Tibial nerve (tissue), 4 donors: ENCODE data around the gene GREM1. TPM values are rescaled to one million over a fixed set of nuclear protein-coding genes. Genes with fewer than 3 reads are reported as not detected.

Experiments
- DNase-seq, 2 donors: peaks; one replicate each; pipeline ENCODE4 v3.0.0-alpha.2; 2019; ENCODE audit warnings: low spot score in 2 of 2
- H3K27ac ChIP-seq, 4 donors: fragments of 200-600 bp; sonication (generic) in 3 of 4; one replicate each; pipeline ENCODE4 v1.5.1; 2017 to 2019; ENCODE audit warnings: mild to moderate bottlenecking in 1 of 4
- H3K27me3 ChIP-seq, 2 donors: fragments of 200-600 bp; sonication (generic) in 1 of 2; one replicate each; pipeline versions ENCODE4 v1.5.1 to v1.6.0; 2017 to 2019
- H3K36me3 ChIP-seq, 3 donors: fragments of 200-600 bp; sonication (generic); one replicate each; pipeline ENCODE4 v1.5.1; 2018 to 2019
- H3K4me1 ChIP-seq, 4 donors: fragments of 200-600 bp; sonication (generic) in 3 of 4; one replicate each; pipeline ENCODE4 v1.5.1; 2017 to 2019
- H3K4me3 ChIP-seq, 4 donors: fragments of 200-600 bp; sonication (generic) in 3 of 4; one replicate each; pipeline ENCODE4 v1.5.1; 2017 to 2019; ENCODE audit warnings: mild to moderate bottlenecking in 1 of 4, moderate library complexity in 1 of 4
- H3K9me3 ChIP-seq, 4 donors: fragments of 200-600 bp; sonication (generic) in 3 of 4; one replicate each; pipeline ENCODE4 v1.5.1; 2017 to 2019
- EP300 ChIP-seq, 2 donors: sonication (generic); formaldehyde crosslinking; IDR thresholded peaks; one replicate each; pipeline ENCODE4 v1.6.1; 2017; ENCODE audit warnings: antibody characterized with exemption in 2 of 2, mild to moderate bottlenecking in 1 of 2
- POLR2A ChIP-seq, 2 donors: fragments of 450-650 bp; IDR thresholded peaks; one replicate each; pipeline ENCODE4 v1.6.1; 2017; ENCODE audit warnings: antibody characterized with exemption in 2 of 2, mild to moderate bottlenecking in 2 of 2, moderate library complexity in 2 of 2
- WGBS, 2 donors: methylation state at CpG; one replicate each; pipeline ENCODE4 v1.1.5; 2018; 5-methylcytosine and 5-hydroxymethylcytosine counted together
- total RNA-seq, 4 donors: library from RNA; depleted of rRNA; stranded (reverse); fragments of >200 nt; gene quantifications; one replicate each; pipeline ENCODE4 v1.1.0, GENCODE V29; 2016
- TF ChIP-seq, protein P1 (sequence below), 5 experiments: fragments of 200-600 bp in 3 of 5; fragments of 450-650 bp in 2 of 5; sonication (generic) in 3 of 5; IDR thresholded peaks; one replicate each; pipeline ENCODE4 v1.5.1; 2016 to 2019; ENCODE audit warnings: antibody characterized with exemption in 5 of 5, mild to moderate bottlenecking in 3 of 5, moderate library complexity in 2 of 5

The GREM1 gene
- total RNA-seq, 4 donors from 2014 or later = 0.30 TPM; not detected in 3

DNA sequence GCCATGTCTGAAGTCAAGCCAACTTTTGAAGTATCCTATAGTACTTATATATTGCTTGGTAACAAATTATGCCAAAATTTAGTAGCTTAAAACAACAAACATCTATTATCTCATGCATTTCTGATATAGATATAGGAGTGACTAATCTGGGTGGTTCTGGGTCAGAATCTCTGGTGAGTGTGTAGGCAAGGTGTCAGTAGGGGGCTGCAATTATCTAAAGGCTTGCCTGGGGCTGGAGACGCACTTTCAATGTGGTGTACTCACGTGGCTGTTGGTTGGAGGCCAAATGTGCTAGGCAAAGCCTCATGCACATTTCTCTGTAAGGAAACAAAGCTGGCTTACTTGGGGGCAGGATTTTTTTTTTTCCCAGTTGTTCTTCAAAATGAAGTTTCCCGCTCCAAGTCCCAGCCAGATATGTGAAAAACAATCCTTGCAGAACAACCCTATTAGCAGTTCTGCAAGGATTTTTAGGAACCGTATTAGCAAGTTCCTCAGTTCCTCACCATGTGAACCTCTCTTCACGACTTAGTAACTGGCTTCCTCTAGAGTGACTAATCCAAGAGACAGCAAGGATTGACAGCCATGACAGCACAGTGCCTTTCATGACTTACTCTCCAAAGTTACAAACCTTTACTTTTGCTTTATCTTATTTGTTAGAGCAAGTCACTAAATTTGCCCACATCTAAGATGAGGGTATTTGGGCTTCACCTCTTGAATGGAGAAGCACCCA is 25.8 kb downstream of the GREM1 start:
- Histone ChIP-seq H3K4me1 (no peaks in the 10 kb centered on the region), H3K4me3 (no peak overlapping the region), H3K27ac (no peak overlapping the region), H3K36me3 (no peaks in the 10 kb centered on the region), H3K27me3 (no peaks in the 10 kb centered on the region), H3K9me3 (peaks cover 0 to 19% (median 1%) of the 10 kb centered on the region in 4 donors)
- DNase-seq = no peak
- TF ChIP-seq POLR2A (IDR thresholded peaks at IDR 0.05) (no peak), EP300 (IDR thresholded peaks at IDR 0.05) (no peak)
- TF ChIP-seq, protein P1, sequence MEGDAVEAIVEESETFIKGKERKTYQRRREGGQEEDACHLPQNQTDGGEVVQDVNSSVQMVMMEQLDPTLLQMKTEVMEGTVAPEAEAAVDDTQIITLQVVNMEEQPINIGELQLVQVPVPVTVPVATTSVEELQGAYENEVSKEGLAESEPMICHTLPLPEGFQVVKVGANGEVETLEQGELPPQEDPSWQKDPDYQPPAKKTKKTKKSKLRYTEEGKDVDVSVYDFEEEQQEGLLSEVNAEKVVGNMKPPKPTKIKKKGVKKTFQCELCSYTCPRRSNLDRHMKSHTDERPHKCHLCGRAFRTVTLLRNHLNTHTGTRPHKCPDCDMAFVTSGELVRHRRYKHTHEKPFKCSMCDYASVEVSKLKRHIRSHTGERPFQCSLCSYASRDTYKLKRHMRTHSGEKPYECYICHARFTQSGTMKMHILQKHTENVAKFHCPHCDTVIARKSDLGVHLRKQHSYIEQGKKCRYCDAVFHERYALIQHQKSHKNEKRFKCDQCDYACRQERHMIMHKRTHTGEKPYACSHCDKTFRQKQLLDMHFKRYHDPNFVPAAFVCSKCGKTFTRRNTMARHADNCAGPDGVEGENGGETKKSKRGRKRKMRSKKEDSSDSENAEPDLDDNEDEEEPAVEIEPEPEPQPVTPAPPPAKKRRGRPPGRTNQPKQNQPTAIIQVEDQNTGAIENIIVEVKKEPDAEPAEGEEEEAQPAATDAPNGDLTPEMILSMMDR (IDR thresholded peaks at IDR 0.05) = no peak
- WGBS, 2 donors = 45 to 53% methylated on average over 5 of the region's 5 CpGs

DNA sequence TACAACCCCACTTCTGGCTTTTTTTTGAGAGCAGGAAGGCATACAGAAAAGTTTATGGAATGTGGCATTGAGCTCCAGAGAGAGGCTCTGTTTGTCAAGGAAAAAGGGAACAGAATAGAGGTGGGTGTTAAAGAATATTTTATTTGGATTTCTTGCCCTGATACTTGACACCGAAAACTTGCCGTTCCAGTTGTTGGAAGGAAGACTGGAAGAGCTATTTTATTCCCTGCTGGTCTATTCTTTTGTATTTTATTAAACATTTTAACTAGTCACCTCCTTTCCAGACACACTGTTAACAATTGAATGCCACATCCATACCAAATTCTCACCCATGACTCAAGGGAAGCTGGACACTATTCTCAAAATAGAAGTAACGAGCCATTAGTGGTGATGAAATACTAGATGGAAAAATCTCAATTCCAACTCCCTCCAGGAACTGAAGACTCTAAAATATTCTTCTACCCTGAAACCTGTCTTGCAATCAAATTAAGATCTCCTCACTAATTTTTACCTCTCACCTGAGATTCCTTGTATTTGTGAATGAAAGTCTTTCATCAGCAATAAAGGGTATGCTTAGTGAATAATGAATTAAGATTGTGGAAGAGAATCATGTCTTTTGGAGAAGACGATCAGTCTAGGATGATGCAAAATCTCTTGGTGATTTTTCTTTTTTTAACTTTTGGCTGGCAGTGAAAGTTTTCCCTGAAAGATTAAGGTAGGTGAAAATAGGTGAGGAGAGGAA is 28.5 kb downstream of the GREM1 start:
- Histone ChIP-seq H3K27me3 (no peaks in the 10 kb centered on the region), H3K4me3 (no peak overlapping the region), H3K4me1 (no peaks in the 10 kb centered on the region), H3K9me3 (peaks cover 0 to 5% (median 0%) of the 10 kb centered on the region in 4 donors), H3K36me3 (no peaks in the 10 kb centered on the region), H3K27ac (no peak overlapping the region)
- WGBS, 2 donors = 75 to 76% methylated on average over 4 of the region's 4 CpGs
- DNase-seq = no peak
- TF ChIP-seq POLR2A (IDR thresholded peaks at IDR 0.05) (no peak), EP300 (IDR thresholded peaks at IDR 0.05) (no peak)
- TF ChIP-seq, protein P1 (IDR thresholded peaks at IDR 0.05) = no peak

DNA sequence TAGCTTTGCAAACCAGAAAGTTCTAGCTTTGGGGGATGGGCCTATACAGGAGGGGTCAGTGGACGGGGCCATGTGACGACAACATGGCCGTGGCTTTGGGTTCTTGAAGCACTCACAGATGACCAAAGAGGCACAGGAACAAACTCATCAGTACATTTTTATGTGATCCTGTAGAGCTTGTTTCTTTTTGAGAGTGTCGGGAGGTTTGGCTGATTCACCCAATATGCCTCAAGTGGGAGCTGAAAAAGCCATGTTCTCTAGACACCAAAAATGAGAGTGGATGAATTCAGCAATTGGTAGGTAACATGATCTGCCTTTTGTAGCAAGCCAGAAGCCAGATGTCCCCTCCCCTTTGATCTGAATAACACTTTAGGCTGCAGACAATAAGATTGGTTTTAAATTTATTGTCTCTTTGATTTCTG is 30.1 kb downstream of the GREM1 start:
- TF ChIP-seq, protein P1 (IDR thresholded peaks at IDR 0.05) = no peak
- TF ChIP-seq POLR2A (IDR thresholded peaks at IDR 0.05) = no peak
- no peak for TF ChIP-seq EP300 (IDR thresholded peaks at IDR 0.05)
- H3K36me3 ChIP-seq = no peaks in the 10 kb centered on the region
- H3K27ac ChIP-seq = no peak overlapping the region
- H3K4me1 ChIP-seq = no peaks in the 10 kb centered on the region
- no peaks in the 10 kb centered on the region for H3K27me3 ChIP-seq
- WGBS, 2 donors = 77 to 82% methylated on average over 4 of the region's 4 CpGs
- no peaks in the 10 kb centered on the region for H3K9me3 ChIP-seq
- no peak for DNase-seq
- H3K4me3 ChIP-seq = no peak overlapping the region

- Histone ChIP-seq H3K27me3 (no peaks in the 10 kb centered on the region), H3K27ac (no peak overlapping the region), H3K4me1 (no peaks in the 10 kb centered on the region), H3K36me3 (no peaks in the 10 kb centered on the region), H3K4me3 (no peak overlapping the region), H3K9me3 (no peaks in the 10 kb centered on the region)
- no peak for TF ChIP-seq POLR2A (IDR thresholded peaks at IDR 0.05)
- TF ChIP-seq EP300 (IDR thresholded peaks at IDR 0.05) = no peak
- TF ChIP-seq, protein P1 (IDR thresholded peaks at IDR 0.05) = no peak
- WGBS, 2 donors = 50 to 64% methylated on average over 3 of the region's 3 CpGs
- no peak for DNase-seq
Measured at GRCh38 chr15:32750979-32751378, 33.2 kb downstream of the GREM1 start.

DNA sequence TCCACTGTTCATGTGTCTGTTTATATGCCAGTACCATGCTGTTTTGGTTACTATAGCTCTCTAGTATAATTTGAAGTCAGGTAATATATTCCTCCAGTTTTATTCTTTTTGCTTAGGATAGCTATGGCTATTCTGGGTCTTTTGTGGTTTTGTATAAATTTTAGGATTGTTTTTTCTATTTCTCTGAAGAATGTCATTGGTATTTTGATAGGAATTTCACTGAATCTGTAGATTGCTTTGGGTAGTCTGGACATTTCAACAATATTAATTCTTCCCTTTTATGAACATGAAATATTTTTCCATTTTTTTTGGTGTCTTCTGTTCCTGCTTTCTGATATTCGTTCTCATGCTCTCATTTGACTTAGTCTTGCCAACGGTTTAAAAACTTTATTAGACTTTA is 39.6 kb downstream of the GREM1 start:
- TF ChIP-seq EP300 (IDR thresholded peaks at IDR 0.05) (no peak), POLR2A (IDR thresholded peaks at IDR 0.05) (no peak)
- TF ChIP-seq, protein P1 (IDR thresholded peaks at IDR 0.05) = no peak
- Histone ChIP-seq H3K27me3 (no peaks in the 10 kb centered on the region), H3K4me1 (no peaks in the 10 kb centered on the region), H3K27ac (no peak overlapping the region), H3K4me3 (no peak overlapping the region), H3K36me3 (no peaks in the 10 kb centered on the region), H3K9me3 (peaks cover 0 to 5% (median 0%) of the 10 kb centered on the region in 4 donors)
- 82 to 86% methylated on average over 2 of the region's 2 CpGs for WGBS, 2 donors
- DNase-seq = no peak
